Stimulated activated CD8-positive, alpha-beta memory T cell treated with anti-CD3 and anti-CD28 coated beads, Interleukin-12 subunit alpha, Interleukin-12 subunit beta, amount 100 ng/mL, for 24 hours (primary cell): ENCODE measurements around the gene SLC5A9.
A peak's percentile ranks its signal among the peaks of the same experiment; 100 is the strongest.
"Not testable (repeated sequence)": the region's sequence is repeated elsewhere in the genome, so short reads cannot be mapped to it uniquely, and the experiment has no call there.

Experiments used
- DNase-seq: peaks from one replicate; pipeline ENCODE4 v3.0.0-alpha.2; 2020; ENCODE audit errors: extremely low read depth

The SLC5A9 gene

DNA sequence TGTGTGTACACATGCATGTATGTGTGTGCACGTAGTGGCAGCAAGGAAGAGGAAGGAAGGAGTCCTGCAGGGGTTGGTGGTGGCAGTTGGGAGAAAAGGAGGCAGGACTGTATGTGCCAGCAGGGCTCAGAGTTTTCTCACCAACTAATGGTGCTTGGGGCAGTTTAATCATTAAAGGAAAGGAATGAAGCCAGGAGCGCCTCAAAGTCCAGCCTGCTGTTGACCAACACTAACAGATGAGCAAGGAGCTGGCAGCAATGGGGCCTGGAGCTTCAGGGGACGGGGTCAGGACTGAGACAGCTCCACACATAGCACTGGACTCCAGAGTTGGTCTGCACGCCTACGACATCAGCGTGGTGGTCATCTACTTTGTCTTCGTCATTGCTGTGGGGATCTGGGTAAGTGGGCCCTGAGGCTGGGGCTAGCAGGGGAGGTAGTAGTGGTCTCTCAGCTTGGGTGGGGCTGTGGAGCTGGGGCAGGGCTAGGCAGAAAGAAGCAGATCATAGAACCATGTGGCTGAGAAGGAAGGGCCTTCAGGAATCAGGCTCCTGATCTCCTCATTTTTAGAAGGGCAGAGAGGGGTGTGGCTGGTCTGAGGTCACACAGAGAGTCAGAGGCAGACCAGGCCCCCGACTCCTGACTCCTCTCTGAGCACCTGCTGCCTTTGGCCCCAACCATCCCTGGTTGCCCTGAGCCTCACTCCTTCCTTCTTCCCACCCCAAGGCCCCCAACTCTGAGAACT lies at the start of gene SLC5A9:
Gene SLC5A9, plus strand, starts transcription at position 216 of the 742 bp plus-strand sequence. Its CDS starts 21 bp downstream, at position 237.
- no peak for DNase-seq

DNA sequence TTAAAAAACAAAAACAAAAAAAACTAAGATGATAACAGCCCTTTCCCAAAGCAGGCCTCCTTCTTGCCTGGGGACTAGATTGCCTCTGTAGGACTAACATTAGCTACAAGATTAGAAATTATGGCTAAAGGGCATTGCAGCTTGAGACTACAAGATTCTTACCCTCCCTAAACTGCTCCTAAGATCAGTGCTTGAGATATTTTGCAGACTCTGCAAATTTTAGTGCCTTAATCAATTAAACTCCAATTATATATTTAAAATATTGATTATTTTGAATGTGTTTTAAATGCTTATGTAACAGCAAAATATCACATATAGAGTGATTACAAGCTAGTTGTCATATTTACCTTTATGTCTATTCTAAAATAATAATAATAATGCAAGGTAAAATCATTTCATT lies 47.4 kb upstream of the SLC5A9 start:
- DNase-seq = no peak

DNA sequence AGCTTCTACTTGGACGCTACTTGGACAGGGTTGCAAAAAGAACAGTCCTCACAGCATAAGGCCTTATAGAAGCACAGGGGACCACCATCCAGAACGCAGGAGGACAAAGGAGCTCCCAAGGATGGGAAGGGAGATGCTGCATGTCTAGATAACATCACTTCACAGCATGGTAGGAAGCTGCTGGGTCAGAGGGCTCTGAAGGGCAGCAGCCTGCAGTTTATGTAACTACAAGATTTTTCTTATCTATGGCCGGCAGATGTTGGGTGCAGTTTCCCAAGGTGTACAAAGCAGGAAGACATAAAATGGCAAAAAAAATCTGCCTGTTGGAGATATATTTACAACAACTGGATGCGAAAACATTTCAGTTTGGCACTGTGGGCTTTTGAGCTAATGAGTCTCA lies 45.3 kb upstream of the SLC5A9 start:
- DNase-seq = no peak

DNA sequence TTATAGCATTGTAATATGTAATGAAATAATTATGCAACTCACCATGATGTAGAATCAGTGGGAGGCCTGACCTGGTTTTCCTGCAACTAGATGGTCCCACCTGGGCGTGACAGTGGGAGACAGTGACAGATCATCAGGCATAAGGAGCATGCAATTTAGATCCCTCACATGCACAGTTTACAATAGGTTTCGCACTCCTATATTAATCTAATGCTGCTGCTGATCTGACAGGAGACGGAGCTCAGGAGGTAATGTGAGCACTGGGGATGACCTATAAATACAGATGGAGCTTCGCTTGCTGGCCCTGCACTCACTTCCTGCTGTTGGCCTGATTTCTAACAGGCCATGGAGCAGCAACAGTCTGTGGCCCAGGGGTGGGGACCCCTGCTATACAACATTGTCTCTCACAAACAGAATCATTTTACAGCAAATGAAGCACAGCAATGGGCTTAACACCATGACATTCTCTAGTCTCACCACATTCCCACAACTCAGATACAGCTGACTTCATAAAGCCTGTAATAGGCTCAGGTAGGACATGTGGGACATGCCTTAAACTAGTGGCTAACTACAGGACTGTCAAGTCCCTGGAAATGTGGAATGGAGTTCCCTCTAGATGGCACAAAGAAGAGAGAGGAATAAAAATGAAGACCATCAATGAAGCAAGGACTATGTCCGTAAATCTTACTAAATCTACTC lies 40.7 kb upstream of the SLC5A9 start:
- no peak for DNase-seq

DNA sequence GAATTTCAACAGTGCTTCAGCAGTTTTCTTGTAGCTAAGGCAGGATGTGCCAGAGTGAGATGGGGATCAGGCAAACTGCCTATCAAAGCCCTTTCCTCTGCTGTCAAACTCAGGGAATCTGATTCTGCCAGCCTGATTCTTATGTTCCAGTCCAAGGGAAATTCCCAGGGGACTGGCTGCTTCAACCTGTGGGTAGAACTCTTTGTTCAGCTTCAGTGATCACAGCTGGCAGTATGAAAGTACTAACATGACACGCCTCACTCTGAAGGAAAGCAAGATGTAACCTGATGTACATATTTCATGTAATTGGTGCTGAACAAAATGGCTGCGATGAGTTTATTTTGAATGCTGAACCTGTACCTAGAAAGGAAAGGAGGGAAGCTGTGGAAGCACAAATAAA lies 40.1 kb upstream of the SLC5A9 start:
- DNase-seq = no peak

DNA sequence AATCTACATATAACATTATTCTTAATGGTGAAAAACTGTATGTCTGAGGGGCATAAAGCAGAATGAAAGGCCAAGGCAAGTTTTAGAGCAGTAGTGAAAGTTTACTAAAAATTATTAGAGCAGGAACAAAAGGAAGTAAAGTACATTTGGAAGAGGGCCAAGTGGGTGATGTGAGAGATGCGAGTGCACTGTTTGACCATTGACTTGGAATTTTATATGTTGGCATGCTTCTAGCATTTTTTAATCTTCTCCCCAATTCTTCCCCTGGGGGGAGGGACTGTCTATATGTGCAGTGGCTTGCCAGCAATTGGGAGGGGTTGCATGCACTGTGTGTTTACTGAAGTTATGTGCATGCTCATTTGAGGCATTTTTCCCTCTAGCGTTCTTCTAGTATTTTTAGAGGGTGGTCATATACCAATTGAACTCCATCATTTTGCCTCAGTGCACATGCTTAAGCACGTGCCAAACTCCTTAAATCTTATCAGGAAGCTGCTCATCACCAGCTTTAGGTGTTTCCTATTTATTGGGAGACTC lies 36.1 kb upstream of the SLC5A9 start:
- DNase-seq = no peak

DNA sequence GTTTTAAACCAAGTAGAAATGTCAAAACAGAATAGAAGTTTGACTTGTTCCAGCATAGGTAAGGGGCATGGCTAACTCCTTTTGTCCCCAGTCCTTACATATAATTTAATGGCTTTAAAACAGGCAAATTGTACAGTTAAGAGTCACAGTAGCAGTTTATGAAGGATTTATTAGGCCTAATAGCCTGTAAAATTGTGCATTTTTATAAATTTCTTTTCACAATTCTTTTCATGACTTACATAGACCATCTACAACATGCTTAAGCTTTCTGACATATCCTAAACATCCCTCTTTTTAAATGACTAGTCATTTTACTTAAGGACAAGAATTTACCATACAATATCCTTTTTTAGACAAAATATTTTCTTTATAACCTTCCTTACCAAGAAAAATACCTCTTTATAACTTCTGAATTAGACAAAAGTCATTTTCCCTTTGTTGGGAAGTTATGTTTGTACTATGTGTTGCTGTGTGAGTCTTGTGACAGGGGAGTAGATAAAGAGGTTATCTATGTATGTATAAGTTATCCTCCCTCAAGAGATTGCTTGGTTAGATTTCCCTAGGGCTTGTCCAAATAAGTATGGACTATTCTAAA lies 34.5 kb upstream of the SLC5A9 start:
- DNase-seq = no peak

DNA sequence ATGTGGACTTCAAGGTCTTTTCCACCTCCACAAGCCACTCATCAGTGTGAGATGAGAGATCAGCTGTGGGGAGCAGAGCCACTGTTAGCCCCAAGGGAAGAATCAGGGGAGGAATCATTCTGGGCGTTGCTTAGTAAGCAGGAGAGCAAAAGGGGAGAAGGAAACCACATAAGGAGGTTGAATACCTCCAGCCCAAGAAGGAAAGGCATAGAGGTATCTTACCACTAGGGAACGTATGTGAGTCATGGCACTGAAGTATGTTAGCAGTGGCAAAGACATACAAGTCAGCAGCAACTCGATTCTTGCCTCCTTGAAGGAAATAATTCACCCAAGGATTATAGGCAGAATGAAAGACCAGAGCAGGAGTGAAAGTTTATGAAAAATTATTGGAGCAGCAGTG lies 31.6 kb upstream of the SLC5A9 start:
- DNase-seq = no peak

DNA sequence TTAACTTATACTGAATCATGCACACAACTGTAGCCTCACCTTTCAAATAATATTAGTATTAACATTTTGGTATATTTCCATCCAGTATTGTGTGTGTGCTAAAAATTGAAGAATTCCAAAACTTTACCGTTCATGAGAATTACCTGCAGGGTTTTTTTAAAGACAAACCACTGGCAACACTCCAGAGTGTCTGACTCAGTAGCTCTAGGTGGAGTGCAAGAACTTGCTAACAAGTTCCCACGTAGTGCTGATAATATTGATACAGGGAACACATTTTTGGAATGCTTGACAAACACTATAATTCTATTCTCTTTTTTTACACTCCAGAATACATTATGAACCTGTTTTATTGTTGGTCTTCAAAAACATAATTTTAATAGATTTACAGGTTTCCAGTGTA lies 27.7 kb upstream of the SLC5A9 start:
- DNase-seq = no peak

DNA sequence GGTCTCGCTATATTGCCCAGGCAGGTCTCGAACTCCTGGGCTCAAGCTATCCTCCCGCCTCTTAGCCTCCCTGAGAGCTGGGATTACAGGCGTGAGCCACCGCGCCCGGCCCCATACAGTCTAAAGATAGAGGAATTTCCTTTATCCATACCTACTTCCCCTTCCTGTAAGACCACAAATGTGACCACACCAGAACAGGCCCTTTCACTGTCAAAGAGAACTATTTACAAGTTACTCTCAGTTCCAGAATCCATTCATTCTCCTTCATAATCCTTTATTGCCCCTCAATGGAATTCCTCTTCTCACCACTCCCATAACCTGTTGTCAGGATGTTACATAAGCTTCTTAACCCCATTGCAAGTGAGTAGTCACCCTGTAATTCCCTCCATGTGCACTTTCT lies 26.3 kb upstream of the SLC5A9 start:
- no peak for DNase-seq

DNA sequence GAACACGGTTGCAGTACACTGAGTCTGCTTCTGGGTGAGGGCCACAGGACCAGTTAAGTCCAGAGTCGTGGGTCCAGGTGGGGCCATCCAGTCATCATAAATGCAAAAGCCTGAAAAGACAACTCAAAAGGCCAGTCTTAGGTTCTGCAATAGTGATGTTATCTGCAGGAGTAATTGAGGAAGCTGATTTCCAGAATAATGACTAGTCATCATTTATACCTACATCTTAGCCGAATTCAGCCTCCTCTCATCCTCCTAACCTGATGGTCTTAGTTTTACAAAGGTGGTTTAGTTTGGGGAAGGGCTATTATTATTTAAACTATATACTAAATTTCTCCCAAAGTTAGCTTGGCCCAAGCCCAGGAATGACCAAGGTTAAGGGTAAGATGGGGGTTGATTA lies 23.5 kb upstream of the SLC5A9 start:
- DNase-seq = no peak

DNA sequence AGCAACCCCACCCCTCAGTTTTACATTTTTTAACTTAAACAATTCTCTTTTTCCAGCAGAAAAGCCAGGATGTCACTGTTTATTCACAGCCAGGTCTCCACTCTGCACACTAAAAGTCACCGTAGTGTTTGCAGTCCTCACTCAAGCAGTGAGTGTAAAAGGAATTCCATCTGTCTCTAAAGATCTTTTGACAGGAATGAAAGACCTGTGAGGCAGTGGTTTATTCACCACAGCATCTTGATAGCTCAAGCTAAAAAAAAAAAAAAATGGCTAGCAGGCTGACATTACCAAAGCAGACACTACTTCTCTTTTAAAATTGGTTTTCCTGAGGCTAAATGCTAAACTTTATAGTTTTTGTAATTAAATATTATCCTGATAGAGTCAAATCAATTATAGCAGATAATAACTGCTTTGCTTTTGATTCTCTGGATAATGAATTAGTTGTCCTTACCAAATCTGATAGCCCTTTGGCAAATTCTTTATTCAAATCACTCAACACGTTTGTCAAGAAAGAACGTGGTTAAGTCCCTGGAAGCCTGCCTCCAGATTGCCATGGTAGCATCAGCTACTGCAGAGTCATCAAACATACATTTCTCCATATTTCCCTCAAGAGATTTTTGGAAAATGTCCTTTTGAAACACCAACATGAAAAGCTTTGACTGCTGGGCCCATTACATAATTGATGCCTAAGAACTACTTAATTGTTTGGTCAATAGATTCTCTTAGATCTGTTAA lies 22.2 kb upstream of the SLC5A9 start:
- DNase-seq = no peak

DNA sequence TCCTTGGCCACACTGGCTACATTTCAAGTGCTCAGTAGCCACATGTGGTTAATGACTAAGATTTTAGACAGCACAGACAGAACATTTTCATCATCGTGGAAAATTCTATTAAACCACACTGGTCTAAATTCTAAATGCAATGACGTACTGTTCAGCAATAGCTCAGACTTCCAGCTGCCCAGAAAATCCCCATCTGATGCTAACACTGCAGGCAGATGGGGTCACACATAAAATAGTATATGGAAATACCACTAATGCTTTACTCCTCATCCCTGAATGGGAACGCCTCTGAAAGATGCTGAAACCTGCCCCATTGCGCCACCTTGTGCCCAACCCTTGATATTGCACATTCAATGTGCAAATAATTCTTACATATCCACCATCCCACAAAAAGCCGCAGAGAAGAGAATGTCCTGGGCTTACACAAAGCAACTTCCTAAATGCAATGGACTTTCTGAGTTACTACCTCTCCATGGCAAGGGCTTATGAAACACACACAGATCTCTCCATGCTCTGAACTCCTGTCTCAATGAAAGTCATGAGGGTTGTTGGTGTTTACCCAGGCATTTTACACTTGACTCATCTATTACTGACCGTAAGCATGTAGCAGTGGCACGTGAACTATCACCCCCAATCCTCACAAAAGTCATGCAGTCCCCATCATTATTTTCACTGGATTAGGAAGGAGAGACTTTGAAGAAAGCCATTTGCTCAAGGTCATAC lies 20.3 kb upstream of the SLC5A9 start:
- DNase-seq = peak; percentile 3

DNA sequence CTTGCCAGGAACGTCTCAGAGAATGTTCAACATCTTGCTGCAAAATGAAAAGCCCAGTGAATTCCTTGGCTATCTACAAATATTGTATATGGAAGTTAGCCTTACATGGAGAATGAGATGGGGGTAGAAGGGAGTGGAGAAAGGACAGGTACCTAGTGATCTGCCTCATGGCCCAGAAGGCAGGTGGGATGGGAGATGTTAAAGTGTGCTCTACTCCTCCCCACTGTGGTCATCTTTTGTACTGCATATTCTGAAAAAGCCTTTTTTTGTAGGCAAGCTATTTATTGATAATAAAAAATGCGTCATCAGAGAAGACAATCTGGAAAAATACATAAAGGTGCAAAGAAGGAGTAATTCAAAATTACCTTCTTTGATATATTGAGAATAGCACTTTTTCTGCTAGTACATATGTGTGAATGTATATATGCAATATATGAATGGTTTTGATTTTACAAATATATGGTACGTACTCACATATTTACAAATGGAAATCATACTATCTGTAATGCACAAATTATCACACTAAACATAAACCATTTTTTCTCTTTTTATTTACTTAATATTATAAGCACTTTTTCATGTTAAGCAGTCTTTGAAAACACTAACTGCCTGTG lies 19.1 kb upstream of the SLC5A9 start:
- no peak for DNase-seq

DNA sequence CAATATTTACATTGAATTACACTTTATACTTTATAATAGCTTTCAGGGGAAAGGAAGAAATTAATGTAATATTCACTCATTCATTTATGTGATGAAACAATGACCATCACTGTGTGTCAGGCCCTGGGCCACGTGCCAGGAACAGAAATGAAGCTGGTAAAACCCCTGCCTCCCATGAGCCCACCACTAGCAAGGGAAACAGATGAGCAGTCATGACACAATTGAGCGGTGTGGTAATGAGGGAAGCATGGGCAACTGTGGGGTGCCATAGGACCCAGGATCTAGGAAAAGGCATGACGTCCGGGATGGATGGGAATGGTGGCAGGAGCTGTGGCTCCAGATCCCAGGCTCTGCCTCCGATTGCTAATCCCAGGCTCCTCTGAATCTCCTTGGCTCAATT lies 17.0 kb upstream of the SLC5A9 start:
- no peak for DNase-seq

DNA sequence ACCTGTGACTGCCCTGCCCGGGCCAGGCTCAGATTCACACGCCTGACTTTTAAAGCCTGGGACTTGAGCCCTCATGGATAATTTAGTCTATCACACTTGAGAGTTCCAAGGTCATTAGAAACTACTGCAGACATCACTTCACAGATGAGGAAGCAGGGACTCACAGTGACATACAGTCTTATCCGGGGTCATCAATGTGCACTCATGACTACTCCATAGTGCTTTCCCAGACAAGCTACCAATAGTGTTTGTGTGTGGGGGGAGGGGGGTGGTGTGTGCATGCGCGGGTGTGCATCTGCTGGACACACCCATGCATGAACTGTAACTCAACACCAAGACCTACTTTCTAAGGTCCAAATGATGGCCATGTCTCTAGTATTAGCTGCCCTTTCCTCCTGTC lies 16.1 kb upstream of the SLC5A9 start:
- DNase-seq = no peak

DNA sequence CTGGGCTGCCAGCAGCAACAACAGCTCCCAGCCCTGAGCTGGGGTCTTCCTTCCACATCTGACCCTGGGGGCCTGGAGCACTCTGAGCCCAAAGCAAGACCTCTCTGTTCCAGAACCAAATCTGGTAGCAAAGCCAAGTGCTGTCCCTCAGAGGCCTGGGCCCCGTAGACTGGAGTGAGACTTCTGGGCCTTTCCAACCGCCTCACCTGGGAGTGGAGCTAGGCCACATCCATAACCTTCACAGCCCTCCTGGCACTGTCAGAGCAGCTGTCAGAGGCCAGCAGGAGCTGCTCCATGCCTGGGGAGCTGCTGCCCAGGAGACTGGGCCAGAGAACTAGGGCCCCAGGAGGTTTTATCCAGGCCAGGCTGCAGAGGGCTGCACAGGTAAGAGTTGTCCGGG lies 15.4 kb upstream of the SLC5A9 start:
- DNase-seq = no peak

DNA sequence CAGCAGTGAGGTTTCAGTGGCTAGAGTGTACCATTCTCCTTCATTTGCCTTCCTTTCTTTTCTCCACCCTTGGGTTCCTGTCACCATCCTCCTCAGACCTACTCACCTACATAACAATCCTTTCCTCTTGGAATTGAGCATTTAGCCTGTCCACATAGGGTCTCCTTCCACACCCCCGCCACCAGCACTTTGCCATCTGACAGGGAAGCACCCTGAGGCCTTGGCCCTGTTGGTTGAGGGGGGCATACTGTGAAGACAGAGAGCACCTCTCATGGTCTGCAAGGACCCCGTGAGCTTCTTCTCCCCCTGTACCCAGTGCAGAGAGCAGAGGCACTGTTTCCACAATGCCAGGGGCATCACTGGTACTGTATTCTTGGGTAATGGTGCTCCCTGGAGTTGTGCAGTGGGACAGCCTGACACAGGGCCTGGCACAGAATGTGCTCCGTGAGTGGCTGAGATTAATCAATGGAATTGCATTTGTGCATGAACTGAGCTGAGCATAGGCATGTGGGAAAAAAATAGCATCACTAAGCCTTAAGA lies 14.9 kb upstream of the SLC5A9 start:
- no peak for DNase-seq

DNA sequence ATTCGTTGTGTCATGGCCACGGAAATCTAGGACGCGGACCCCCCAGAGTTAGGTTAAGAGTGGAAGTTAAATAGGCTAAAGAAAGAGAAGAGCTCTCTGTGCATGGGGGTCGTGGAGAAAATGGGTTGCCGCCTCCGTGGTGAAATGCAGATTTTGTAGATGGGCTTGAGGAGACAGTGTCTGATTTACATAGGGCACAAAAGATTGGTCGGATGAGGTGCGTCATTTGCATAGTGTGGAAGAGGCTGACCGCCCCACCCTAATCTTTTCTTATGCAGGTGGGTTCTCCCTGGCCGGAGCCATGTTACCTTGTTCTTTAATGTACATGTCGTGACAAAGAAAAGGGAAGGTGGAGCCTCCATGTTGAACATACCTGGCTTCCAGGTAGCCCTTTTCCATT lies 14.3 kb upstream of the SLC5A9 start:
- no peak for DNase-seq

DNA sequence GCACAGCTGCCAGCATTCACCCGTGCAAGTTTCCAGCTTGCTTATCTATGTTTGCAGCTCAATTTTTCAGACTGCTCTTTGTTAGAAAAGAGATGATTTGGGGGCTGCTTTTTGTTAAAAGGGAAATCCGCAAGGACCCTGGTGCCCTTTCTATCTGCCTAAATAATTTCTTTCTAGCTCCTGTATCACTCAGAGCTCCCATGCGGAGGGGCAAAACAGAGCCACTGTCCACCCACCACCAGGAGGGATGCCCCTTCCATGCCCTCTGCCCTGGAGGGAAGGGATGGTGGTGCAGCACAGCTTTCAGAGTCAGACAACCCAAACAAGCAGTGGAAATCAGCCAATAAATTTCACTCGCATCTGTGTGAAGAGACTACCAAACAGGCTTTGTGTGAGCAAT lies 13.9 kb upstream of the SLC5A9 start:
- DNase-seq = no peak

DNA sequence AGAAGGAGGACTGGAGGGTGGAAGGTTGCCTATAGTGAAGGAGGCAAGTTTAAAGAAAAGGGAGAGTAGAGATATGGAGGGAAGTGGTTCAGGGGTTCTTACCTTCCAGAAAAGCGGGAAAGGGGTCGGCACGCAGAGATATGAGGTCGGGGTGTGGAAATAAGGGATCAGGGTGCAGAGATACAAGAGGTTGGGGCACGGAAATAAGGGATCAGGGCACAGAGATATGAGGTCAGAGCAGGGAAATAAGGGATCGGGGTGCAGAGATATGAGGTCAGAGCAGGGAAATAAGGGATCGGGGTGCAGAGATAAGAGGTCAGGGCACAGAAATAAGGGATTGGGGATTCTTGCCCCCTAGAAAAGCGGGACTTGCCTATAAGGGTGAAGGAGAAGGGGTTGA lies 9.1 kb upstream of the SLC5A9 start:
- not testable (repeated sequence) for DNase-seq
